Myocyte (in vitro differentiated cells): ENCODE data around the gene PCNT. TPM values are rescaled to one million over a fixed set of nuclear protein-coding genes. Genes with fewer than 3 reads are reported as not detected.
A peak's percentile ranks its signal among the peaks of the same experiment; 100 is the strongest.
"Not testable (repeated sequence)": the region's sequence is repeated elsewhere in the genome, so short reads cannot be mapped to it uniquely, and the experiment has no call there.

Source experiments
- DNase-seq: peaks from one replicate; pipeline ENCODE4 v3.0.0-alpha.2; 2012; ENCODE audit warnings: low read depth
- total RNA-seq: library from RNA; depleted of rRNA; stranded (reverse); fragments of >200 nt; gene quantifications from 2 replicates; pipeline ENCODE4 v1.2.3, GENCODE V29; 2014

Gene PCNT
- total RNA-seq, 1 donor from 2014 or later: 32.2 TPM

DNA sequence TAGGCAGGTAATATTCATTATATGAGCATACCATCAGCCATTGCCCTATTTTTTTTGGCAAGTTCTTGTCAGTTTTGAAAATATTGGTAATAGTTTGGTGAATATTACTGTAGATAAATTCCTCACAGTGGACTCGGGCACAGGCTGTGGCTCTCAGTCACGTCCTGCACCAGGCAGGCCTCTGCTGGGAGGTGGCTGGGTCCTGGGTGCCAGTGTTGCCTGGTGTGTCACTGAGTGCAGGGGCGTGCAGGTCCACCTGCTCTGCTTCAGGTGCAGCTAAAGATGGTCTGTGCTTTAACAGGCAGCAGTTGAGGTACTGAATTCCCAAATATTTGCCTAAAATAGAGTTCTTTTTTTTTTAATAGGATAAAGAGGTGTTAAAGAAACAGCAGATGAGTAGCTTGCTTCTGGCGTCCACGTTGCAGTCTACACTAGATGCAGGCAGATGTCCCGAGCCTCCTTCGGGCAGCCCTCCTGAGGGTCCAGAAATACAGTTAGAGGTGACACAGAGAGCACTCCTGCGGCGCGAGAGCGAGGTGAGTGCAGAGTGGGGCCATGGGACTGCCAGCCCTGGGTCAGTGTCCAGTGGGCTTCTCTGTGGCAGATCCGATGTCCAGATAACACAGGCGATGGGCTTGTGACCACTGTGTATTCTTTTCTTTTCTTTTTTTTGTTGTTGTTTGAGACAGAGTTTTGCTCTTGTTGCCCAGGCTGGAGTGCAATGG lies 77.4 kb downstream of the PCNT start:
- DNase-seq: no peak

DNA sequence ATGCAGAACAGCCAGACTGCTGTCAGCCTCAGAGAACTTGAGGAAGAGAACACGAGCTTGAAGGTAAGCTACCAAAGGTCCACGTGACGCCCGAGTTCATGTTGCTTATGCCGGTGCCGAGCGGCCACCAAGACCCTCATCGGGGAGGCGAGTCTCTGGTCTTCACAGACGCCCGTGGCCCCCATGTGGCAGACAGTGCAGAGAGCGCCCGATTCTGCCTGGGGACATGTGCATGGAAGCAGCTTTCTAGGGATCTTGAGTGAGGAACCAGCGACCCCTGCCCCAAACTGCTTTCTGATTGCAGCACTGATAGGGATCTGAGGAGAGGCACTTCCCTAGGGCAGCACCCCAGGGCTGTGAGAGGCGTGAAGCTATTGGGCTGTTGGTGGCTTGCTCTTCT lies 78.5 kb downstream of the PCNT start:
- no peak for DNase-seq

- not testable (repeated sequence) for DNase-seq
Observed at GRCh38 chr21:46403234-46403811, 79.4 kb downstream of the PCNT start.

GRCh38 chr21:46404306-46404705 lies 80.3 kb downstream of the PCNT start:
- DNase-seq: no peak

DNA sequence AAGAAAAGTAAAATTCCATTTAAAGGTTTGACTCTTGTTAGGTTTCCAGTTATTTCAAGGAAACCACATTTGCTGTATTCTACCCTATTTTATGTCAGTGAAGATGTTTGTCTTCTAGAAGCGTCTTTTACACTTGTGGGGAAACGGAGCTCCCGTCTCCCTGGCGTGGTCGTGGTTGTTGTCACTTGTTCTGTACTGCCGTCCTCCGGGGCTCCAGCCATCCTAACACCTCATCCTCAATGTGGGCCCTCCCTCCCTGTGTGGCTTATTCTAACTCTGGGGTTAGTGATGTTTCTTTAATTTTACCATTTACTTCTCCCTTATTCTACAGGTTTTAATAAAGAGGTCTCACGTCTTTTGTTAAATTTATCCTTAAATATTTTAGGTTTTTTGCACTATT lies 82.0 kb downstream of the PCNT start:
- DNase-seq: no peak

GRCh38 chr21:46409641-46410406 lies 85.9 kb downstream of the PCNT start:
- no peak for DNase-seq

DNA sequence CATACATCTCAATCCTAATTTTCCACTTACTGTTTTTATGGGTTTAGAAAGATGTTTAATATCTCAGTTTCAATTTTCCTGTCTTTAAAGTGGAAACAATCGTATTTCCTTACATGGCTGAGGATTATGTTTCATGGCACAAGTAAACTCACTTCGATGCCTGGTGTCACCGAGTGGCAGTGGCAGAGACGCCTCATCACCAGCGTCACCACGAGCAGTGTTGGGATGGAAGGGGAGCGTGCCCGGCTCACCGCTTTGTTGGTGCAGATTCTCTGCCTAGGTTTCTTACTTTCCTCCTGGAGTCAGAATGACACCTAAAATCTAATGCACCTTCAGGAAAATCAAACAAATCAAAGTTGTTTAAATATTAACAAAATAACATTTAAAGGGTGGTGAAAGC lies 86.6 kb downstream of the PCNT start:
- no peak for DNase-seq

DNA sequence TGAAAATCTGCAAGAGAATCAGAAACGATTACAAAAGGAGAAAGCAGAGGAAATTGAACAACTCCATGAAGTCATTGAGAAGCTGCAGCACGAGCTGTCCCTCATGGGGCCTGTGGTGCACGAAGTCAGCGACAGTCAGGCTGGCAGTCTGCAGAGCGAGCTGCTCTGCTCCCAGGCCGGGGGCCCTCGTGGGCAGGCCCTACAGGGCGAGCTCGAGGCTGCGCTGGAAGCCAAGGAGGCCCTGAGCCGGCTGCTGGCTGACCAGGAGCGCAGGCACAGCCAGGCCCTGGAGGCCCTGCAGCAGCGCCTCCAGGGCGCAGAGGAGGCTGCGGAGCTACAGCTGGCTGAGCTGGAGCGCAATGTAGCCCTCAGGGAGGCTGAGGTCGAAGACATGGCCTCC lies 87.3 kb downstream of the PCNT start:
- DNase-seq: no peak

DNA sequence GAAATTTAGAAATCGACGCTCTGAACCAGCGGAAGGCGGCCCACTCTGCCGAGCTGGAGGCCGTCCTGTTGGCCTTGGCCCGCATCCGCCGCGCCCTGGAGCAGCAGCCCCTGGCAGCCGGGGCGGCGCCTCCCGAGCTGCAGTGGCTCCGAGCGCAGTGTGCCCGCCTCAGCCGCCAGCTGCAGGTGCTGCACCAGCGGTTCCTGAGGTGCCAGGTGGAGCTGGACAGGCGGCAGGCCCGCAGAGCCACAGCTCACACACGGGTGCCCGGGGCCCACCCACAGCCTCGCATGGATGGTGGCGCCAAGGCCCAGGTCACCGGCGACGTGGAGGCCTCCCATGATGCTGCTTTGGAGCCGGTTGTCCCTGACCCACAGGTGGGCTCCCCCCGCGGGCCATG lies 87.7 kb downstream of the PCNT start:
- DNase-seq: no peak

- DNase-seq: no peak
Observed at GRCh38 chr21:46412521-46413364, 88.8 kb downstream of the PCNT start.

- DNase-seq: no peak
Observed at GRCh38 chr21:46413365-46413696, 89.4 kb downstream of the PCNT start.

DNA sequence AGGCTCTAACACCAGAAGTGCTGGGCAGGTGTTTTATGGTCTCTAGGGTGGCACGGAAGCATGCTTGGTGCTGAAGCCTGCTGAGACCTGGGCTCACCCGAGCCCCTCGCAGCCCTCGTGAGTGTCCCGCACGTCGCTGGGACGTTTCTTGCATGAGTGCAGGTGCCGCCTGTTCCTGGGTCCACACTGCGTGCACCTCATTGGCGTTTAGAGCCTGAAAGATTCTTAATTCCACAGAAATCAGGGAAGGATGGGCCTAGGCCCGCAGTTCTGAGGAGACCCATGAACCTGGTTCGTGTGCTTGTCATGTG lies 91.0 kb downstream of the PCNT start:
- DNase-seq: no peak

GRCh38 chr21:46416551-46416950 lies 92.6 kb downstream of the PCNT start:
- peak; percentile 22 for DNase-seq

DNA sequence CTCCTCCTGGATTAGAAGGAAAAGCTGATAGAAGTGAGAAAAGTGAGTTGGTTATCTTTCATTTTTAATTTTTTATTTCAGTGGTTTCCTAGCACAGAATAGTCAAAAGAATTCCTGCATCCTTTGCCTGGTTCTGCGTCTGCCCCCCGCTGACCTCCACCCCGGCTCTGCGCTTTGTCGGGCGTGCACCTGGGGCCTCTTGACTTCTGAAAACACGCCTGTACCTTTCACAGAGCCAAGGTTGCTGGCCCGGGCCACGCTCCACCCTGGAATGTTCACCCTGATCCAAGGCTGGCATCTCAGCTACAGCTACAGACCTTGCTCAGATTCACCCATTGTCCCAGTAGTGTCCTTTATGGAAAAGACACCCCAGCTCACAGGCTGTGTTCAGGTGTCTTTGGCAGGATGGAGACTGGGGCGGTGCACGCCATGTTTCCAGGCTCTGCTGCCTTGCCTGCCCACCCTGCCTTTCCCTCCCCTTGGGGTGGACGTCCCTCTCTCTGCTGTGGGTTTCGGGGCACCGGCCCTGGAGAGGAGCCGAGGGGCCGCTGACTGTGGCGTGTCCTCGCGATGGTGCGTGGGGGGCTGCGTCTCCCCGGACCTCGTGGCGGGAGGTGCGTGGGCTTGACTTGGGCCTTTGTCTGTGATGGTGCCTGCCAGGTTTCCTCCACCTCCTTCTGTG lies 94.5 kb downstream of the PCNT start:
- DNase-seq: no peak

DNA sequence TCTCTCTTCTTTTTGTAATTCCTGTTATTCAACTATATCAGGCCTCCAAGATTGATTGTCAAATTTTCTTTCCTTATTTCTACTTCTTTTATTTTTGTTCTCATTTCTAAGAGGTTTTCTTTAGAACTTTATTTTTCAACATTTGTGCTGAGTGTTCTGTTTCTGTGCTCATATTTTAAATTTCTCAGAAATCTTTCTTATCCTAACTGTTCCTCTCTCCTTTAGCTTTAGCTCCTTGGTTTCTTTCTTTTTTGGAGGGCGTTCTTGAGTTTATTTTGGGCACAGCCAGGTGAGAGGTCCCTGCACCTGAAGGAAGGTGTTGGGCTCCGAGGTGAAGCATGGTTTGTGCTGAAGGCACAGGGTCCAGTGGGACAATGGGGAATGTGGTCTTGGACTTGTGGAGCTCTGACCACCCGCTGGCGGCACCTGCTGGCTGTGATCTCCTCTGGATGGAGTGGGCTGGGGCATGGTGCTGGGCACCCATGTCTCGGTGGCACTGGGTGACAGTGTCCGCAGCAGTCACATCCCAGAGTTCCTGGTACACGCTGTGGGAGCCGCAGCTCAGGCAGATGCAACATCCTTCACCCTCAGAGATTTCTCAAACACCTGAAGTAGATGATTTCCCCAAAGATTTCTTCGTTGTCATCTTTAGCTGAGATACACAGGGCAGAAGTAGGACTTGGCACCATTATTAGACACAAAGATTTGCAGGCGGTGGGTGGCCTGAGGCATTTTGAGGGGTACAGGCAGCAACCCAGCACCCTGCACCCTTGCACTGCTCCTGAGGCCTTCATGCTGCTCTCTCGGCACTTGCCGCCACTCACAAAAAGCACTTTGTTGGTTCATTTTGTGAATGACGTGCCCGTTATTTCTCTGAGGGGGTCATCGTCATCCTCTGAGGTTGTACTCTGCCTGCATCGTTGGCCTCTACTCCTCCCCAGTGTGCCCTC lies 96.6 kb downstream of the PCNT start:
- DNase-seq: no peak

DNA sequence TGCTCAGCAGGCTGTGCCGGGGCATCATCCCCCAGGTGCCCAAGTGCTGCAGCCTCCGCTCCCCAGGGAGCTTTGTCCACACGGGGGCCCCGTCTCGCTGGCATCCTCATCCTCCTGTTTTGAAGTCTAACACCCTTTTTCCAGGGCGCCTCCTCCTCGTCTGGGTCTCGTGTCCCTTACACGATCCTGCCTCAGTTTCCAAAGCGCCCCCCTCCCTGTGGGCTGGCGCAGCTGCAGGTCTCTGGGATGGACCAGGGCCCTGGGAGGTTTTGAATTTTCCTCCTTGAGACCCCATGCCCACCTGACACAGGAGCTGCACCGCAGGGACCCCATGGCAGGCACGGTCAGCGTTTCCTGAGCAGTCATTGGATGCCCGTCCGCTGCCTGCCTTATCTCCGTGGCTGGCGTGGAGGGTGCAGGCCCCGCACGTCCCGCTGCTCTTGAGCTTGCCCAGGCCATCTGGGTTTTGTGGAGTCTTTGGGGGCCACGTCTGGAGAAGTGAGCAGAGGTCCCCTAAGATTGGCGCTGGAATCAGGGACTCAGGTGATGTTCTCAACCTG lies 97.3 kb downstream of the PCNT start:
- no peak for DNase-seq

DNA sequence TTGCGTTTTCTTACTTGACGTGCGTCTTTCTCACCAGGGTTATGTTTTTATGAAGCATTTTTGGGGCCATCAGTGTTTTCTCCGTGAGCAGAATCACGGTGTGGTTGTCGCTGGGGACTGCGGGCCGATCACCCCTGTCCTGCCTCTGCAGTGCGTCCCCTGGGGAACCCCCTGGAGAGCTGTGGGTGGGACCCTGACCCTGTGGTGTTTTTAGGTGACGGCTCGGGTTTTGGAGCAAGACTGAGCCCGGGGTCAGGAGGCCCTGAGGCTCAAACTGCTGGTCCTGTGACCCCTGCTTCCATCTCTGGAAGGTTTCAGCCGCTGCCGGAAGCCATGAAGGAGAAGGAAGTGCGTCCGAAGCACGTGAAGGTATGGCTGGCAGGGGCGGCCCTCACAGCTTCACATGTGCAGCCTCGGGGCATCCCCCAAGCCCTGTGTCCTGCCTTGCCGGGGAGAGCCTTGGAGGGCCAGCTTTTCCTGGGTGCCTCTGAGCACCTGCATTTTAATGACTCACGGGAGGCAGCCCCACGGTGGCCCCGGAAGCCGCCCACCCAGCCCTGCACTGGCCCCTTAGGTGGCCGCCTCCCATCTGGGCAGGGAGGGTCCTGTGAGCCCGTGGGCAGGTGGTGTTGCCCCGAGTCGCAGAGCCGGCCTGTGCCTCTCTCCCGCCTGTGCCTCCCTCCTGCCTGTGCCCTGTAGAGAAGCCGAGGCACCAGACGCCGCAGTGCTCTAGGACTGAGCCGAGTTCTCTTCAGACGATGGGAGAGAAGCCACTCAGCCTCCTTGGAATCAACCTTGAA lies 98.0 kb downstream of the PCNT start:
- DNase-seq: no peak

DNA sequence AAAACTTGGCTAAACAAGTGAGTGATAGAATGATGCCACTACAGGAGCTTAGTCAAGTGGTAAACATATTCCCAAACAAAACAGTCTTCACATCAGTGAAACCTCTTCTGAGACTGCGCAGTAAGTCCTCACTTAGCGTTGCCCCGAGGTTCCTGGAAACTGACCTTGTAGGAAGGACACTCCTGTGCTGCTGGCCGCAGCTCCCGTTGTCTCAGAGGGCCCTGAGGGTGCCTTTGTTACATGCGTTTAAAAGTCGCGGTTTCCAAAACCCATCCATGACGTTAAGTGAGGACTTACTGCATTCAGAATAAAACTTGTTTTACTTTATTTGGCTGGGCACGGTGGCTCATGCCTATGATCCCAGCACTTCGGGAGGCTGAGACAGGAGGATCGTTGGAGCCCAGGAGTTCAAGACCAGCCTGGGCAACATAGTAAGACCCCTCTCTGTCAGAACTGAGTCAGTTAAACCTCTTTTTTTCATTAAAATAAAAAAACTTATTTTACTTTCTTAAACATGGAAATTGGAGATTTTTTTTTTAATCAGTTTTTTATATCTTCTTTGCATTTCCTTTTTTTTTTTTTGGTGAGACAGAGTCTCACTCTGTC lies 98.8 kb downstream of the PCNT start:
- no peak for DNase-seq
